Cardiac muscle cell (in vitro differentiated cells and primary cell): Measurements from ENCODE around the gene IER5. TPM values are rescaled to one million over a fixed set of nuclear protein-coding genes. Genes with fewer than 3 reads are reported as not detected.

Source experiments
- DNase-seq, 2 donors: peaks; one replicate each; pipeline versions ENCODE4 v3.0.0 to v3.0.0-alpha.2; 2010 to 2017; ENCODE audit warnings: low read depth in 1 of 2, low spot score in 1 of 2
- H3K27ac ChIP-seq: fragments of 200-600 bp; sonication (generic); 2 replicates; pipeline ENCODE4 v1.5.1; 2016
- H3K27me3 ChIP-seq: fragments of 200-600 bp; sonication (generic); 2 replicates; pipeline ENCODE4 v1.6.0; 2016; ENCODE audit warnings: control low read depth
- H3K36me3 ChIP-seq: fragments of 200-600 bp; sonication (generic); 2 replicates; pipeline ENCODE4 v1.5.1; 2016; ENCODE audit warnings: control low read depth
- H3K4me1 ChIP-seq: fragments of 200-600 bp; sonication (generic); 2 replicates; pipeline ENCODE4 v1.8.1; 2017; ENCODE audit warnings: low read depth, mild to moderate bottlenecking, mixed run types
- H3K4me3 ChIP-seq: fragments of 200-600 bp; sonication (generic); 2 replicates; pipeline ENCODE4 v1.5.1; 2016; ENCODE audit warnings: mild to moderate bottlenecking
- H3K9me3 ChIP-seq: fragments of 200-600 bp; sonication (generic); 2 replicates; pipeline ENCODE4 v1.5.1; 2017; ENCODE audit warnings: low read depth, mild to moderate bottlenecking, control low read depth
- CTCF ChIP-seq: IDR thresholded peaks from 2 replicates; pipeline ENCODE4 v1.5.1; 2012; ENCODE audit warnings: low read depth, mild to moderate bottlenecking, low read length
- polyA plus RNA-seq: library from polyadenylated mRNA; unstranded; fragments of >200 nt; fragmentation: Nextera tagmentation; extraction: Ambion mirVana; gene quantifications from 2 replicates; pipeline ENCODE4 v1.2.1, GENCODE V29; 2016
- total RNA-seq: library from RNA; depleted of rRNA; stranded (reverse); fragments of >200 nt; gene quantifications from 2 replicates; pipeline ENCODE4 v1.2.3, GENCODE V29; 2016

The IER5 gene
- total and polyA plus RNA-seq, 2 experiments from 2014 or later = 7.8 to 15.2 TPM

GRCh38 chr1:181110013-181110412 is 21.5 kb downstream of the IER5 start:
- TF ChIP-seq CTCF = no peak
- no peaks in the 10 kb centered on the region for H3K36me3 ChIP-seq
- peaks cover 6% of the 10 kb centered on the region for H3K4me1 ChIP-seq
- H3K27me3 ChIP-seq = peaks cover 6% of the 10 kb centered on the region
- no peak overlapping the region for H3K4me3 ChIP-seq
- no peaks in the 10 kb centered on the region for H3K9me3 ChIP-seq
- H3K27ac ChIP-seq = no peak overlapping the region
- DNase-seq = no peak

DNA sequence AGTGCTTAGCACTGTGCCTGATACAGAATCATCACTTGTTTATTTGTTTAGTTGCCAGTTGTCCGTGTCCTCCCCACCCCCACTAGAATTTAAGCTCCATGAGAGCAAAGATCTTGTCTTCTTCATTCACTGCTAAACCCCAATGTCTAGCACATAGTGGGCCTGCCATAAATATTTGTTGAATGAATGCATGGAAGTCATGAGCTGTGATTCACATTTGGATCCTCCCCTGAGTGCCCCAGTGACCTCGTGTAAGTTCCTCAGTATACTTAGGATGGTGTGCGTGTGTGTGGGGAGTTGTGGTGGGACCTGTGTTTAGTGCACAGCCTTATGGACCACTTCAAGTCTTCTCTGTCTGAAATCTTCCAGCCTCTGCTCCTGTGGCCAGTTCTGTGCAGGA is 23.1 kb downstream of the IER5 start:
- DNase-seq = no peak
- H3K4me1 ChIP-seq = peaks cover 6% of the 10 kb centered on the region
- no peak overlapping the region for H3K4me3 ChIP-seq
- no peaks in the 10 kb centered on the region for H3K9me3 ChIP-seq
- peaks cover 6% of the 10 kb centered on the region for H3K27me3 ChIP-seq
- H3K36me3 ChIP-seq = no peaks in the 10 kb centered on the region
- H3K27ac ChIP-seq = no peak overlapping the region
- no peak for TF ChIP-seq CTCF

DNA sequence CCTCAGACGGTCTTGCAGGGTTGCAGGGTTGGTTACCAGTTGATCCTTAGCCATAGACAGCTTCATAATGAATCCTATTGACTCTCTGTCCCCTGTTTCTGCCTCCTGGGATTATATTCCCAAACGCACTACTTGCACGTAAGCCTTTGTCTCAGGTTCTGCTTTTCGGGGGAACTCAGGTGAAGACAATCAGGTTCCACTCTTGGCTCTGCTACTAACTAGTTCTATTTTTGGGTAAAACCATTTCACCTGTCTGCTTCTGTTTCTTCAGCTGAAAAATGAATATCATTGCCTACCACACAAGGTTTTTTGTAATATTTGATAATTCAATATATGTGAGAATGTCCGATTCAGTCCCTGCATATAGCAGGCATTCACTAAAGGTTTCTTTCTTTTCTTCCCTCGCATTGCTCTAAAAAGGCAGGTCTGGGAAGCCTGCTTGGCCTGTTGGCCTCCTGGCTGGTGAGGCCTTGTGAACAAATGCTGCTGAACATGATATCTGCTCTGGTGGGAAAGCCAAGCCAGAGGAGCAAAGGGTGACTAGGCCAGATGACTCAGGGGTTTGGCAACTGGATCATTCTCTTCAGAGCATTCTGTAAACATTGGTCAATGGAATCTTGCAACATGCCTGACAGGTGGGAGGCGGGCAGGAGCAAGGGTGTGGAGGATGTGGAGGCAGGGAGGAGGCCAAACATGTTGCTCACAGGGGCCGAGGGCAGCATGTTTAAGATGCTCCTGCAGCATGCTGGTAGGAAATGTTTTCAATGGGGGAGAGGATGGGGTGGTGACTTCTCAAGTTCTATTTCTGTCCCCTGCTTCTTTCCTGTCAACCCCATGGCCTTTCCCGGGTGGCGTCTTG is 23.8 kb downstream of the IER5 start:
- no peak overlapping the region for H3K27ac ChIP-seq
- H3K9me3 ChIP-seq = no peaks in the 10 kb centered on the region
- DNase-seq = peak in 1 of 2 donors; percentile 98
- H3K36me3 ChIP-seq = no peaks in the 10 kb centered on the region
- H3K27me3 ChIP-seq = peaks cover 6% of the 10 kb centered on the region
- peaks cover 9% of the 10 kb centered on the region for H3K4me1 ChIP-seq
- H3K4me3 ChIP-seq = no peak overlapping the region
- TF ChIP-seq CTCF = no peak

DNA sequence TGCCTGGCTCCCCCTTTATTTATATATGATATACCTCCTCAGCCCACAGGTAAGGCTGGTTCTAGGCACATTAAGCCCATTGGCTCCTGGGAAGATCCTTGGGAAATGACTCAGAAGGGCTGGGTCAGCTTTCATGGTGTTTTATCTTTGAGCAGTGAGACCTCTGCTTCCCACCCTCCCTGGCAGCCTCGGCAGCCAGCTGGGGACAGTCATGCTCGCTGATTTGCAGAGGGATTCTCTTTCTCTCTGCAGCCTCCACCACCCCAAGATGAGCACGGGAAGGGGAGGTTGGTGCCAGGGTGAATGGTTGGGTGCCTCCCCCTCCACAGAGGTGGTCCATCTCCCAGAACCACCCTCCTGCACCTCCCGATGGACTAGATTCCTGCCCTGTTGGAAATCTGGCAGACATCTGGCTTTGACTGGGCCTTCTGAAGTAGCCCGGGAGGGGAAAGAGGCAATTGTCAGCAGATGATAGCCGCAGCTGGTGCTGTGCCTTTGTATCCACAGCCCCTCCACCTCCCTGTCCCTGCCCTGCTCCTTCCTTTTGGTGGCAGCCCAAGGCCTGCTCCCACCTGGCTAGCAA is 24.6 kb downstream of the IER5 start:
- H3K36me3 ChIP-seq = no peaks in the 10 kb centered on the region
- H3K27ac ChIP-seq = no peak overlapping the region
- no peak overlapping the region for H3K4me3 ChIP-seq
- peaks cover 6% of the 10 kb centered on the region for H3K27me3 ChIP-seq
- no peak for TF ChIP-seq CTCF
- no peaks in the 10 kb centered on the region for H3K9me3 ChIP-seq
- H3K4me1 ChIP-seq = peaks cover 16% of the 10 kb centered on the region
- peak in 1 of 2 donors; percentile 34 for DNase-seq

DNA sequence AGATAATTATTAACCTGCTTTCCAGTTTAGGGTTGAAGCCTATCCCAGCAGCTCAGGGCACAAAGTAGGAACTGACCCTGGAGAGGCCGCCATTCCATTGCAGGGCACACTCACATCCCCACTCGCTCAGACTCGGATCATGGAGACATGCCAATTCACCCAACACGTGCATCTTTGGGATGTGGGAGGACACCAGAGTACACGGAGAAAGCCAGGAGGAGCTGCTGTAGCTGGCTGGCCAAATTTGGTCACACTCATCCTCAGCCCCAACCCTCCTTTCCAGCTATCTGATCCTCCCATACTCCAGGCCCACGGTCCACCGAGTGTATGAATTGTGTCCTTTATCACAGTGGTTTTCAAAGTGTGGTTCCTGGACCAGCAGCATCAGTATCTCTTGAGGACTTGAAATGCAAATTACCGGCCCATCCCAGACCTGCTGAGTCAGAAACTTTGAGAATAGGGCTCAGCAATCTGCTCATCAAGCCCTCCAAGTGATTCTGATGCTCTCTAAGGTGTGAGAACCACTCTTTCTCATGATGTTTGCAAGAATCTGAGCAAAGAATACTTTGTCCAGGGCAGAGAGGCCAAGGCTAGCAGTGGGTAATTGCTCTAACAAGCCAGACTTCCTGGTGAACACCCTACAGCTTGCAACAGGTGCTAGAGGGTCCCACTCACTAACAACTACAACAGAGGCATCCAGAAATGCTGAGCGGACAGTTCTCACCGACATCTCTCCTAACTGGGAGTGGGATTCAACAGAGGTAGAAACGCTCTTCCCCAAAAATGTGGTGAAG is 26.3 kb downstream of the IER5 start:
- Histone ChIP-seq H3K4me1 (peaks cover 16% of the 10 kb centered on the region), H3K4me3 (no peak overlapping the region), H3K27ac (no peak overlapping the region), H3K9me3 (no peaks in the 10 kb centered on the region), H3K27me3 (peaks cover 3% of the 10 kb centered on the region), H3K36me3 (no peaks in the 10 kb centered on the region)
- DNase-seq = no peak
- no peak for TF ChIP-seq CTCF
